GM23248 (cell line): ENCODE results near the gene TBC1D10B.

Experiments
- EZH2 ChIP-seq: fragments of 200-600 bp; sonication (generic); IDR thresholded peaks from 2 replicates; pipeline ENCODE4 v1.6.1; 2018; ENCODE audit warnings: antibody characterized with exemption, mild to moderate bottlenecking; ENCODE audit not compliant: insufficient read depth, poor library complexity, severe bottlenecking
- EZH2phosphoT487 ChIP-seq: fragments of 200-600 bp; sonication (generic); IDR thresholded peaks from 2 replicates; pipeline ENCODE4 v1.6.1; 2018; ENCODE audit warnings: antibody characterized with exemption, moderate library complexity, mild to moderate bottlenecking, low read depth; ENCODE audit not compliant: insufficient read depth

GRCh38 chr16:30355954-30356308 lies 14.4 kb downstream of the TBC1D10B start:
- TF ChIP-seq EZH2phosphoT487 (no peak), EZH2 (no peak)
